Smooth muscle cell (in vitro differentiated cells): ENCODE data around the gene B4GALNT4. TPM values are rescaled to one million over a fixed set of nuclear protein-coding genes. Genes with fewer than 3 reads are reported as not detected.
"Not testable (repeated sequence)": the region's sequence is repeated elsewhere in the genome, so short reads cannot be mapped to it uniquely, and the experiment has no call there.

Experiments used
- DNase-seq: peaks from one replicate; lab custom pipeline; 2025; ENCODE audit not compliant: unreplicated experiment; lab: John Stamatoyannopoulos, UW
- H2AFZ ChIP-seq: fragments of 200-600 bp; sonication (generic); 2 replicates; pipeline ENCODE4 v1.6.0; 2016; ENCODE audit warnings: antibody characterized with exemption, low read depth, mild to moderate bottlenecking
- H3F3A ChIP-seq: fragments of 200-600 bp; sonication (generic); 2 replicates; pipeline ENCODE4 v1.6.0; 2017; ENCODE audit warnings: antibody characterized with exemption, low read depth
- H3K27ac ChIP-seq: fragments of 200-600 bp; sonication (generic); 2 replicates; pipeline ENCODE4 v1.5.1; 2016; ENCODE audit warnings: low read depth, mild to moderate bottlenecking
- H3K27me3 ChIP-seq: fragments of 200-600 bp; sonication (generic); 2 replicates; pipeline ENCODE4 v1.6.1; 2016; ENCODE audit warnings: low read depth, mild to moderate bottlenecking
- H3K36me3 ChIP-seq: fragments of 200-600 bp; sonication (generic); 2 replicates; pipeline ENCODE4 v1.5.1; 2016; ENCODE audit warnings: low read depth
- H3K4me1 ChIP-seq: fragments of 200-600 bp; sonication (generic); 2 replicates; pipeline ENCODE4 v1.5.1; 2016; ENCODE audit warnings: low read depth
- H3K4me2 ChIP-seq: fragments of 200-600 bp; sonication (generic); 2 replicates; pipeline ENCODE4 v1.6.0; 2016; ENCODE audit warnings: mild to moderate bottlenecking
- H3K4me3 ChIP-seq: fragments of 200-600 bp; sonication (generic); 2 replicates; pipeline ENCODE4 v1.5.1; 2016; ENCODE audit warnings: mild to moderate bottlenecking
- H3K79me2 ChIP-seq: fragments of 200-600 bp; sonication (generic); 2 replicates; pipeline ENCODE4 v1.6.0; 2016; ENCODE audit warnings: low read depth, mild to moderate bottlenecking
- H3K9ac ChIP-seq: fragments of 200-600 bp; sonication (generic); 2 replicates; pipeline ENCODE4 v1.6.0; 2016; ENCODE audit warnings: low read depth
- H3K9me3 ChIP-seq: fragments of 200-600 bp; sonication (generic); replicated peaks from 2 replicates; pipeline ENCODE4 v1.5.1; 2016; ENCODE audit warnings: low read depth
- H4K20me1 ChIP-seq: fragments of 200-600 bp; sonication (generic); 2 replicates; pipeline ENCODE4 v1.6.0; 2016; ENCODE audit warnings: low read depth
- CTCF ChIP-seq: fragments of 200-600 bp; sonication (generic); IDR thresholded peaks from 2 replicates; pipeline ENCODE4 v1.5.1; 2017; ENCODE audit warnings: borderline replicate concordance, mild to moderate bottlenecking, antibody characterized with exemption; ENCODE audit not compliant: insufficient read depth, poor library complexity, severe bottlenecking
- WGBS: methylation state at CpG from one replicate; pipeline ENCODE4 v1.1.7; 2016; ENCODE audit warnings: low lambda C conversion rate; 5-methylcytosine and 5-hydroxymethylcytosine counted together
- polyA plus RNA-seq: library from polyadenylated mRNA; unstranded; fragments of >200 nt; fragmentation: Nextera tagmentation; extraction: Ambion mirVana; gene quantifications from 2 replicates; pipeline ENCODE4 v1.2.1, GENCODE V29; 2016
- total RNA-seq: library from RNA; depleted of rRNA; stranded (reverse); fragments of >200 nt; gene quantifications from 2 replicates; pipeline ENCODE4 v1.2.3, GENCODE V29; 2014

The B4GALNT4 gene
- total and polyA plus RNA-seq, 2 experiments from 2014 or later: 21.9 to 45.8 TPM

- H3K4me2 ChIP-seq: no peak overlapping the region
- 93% methylated on average over 15 of the region's 15 CpGs for WGBS
- no peaks in the 10 kb centered on the region for H3K79me2 ChIP-seq
- H3K36me3 ChIP-seq: no peaks in the 10 kb centered on the region
- no peaks in the 10 kb centered on the region for H3K4me1 ChIP-seq
- H3K27ac ChIP-seq: no peak overlapping the region
- no peaks in the 10 kb centered on the region for H3F3A ChIP-seq
- no peak overlapping the region for H2AFZ ChIP-seq
- H3K27me3 ChIP-seq: no peaks in the 10 kb centered on the region
- DNase-seq: no peak
- no peak for TF ChIP-seq CTCF
- no peak overlapping the region for H3K9ac ChIP-seq
- H3K4me3 ChIP-seq: no peak overlapping the region
- no peaks in the 10 kb centered on the region for H3K9me3 ChIP-seq
- H4K20me1 ChIP-seq: no peaks in the 10 kb centered on the region
These were observed 39.1 kb downstream of the B4GALNT4 start for GRCh38 chr11:408154-409007.

GRCh38 chr11:409008-409599, 39.8 kb downstream of the B4GALNT4 start:
- 89% methylated on average over 7 of the region's 7 CpGs for whole genome bisulfite sequencing

DNA sequence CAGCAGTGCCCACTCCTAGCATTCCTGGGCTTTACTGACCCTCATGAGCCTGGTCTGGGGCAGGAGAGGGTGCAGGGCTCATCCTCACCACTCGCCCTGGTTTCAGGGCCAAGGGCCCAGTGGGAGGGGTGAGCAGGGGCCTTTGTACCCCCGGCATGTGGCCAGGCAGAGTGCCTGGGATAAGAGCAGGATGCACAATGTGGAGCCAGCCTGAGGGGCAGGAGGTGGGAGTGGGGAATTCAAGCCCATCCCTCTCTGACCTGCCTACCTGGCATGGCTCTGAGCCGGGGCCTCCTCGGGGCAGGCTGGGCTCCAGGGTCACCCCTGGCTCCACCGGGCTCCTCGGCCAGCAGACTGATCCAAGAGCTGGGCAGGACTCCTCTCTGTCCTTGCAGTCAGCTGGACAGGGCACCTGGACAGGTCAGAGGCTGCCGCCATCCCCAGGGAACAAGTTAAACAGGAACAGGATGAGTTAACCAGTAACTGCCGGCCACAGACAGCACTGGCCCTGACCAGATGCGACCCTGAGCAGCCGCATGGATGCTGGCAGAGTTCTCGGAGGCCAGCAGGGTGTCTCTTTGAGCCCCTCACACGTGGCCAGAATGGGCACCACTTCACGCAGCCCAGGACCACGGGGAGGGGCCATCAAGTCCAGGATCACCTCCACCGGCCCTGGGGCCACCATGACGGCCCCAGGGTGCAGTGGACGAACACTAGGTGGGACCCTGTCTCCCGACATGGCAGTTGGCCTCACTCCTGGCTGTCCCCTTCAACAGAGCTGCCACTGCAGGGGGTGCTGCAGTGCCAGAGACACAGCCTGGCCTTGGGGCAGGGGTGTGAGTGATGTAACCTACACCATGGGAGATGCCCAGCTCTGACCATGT, 40.5 kb downstream of the B4GALNT4 start:
- DNase-seq: no peak
- Histone ChIP-seq H3F3A (no peaks in the 10 kb centered on the region), H4K20me1 (no peaks in the 10 kb centered on the region), H3K79me2 (no peaks in the 10 kb centered on the region), H2AFZ (no peak overlapping the region), H3K27me3 (no peaks in the 10 kb centered on the region), H3K4me3 (no peak overlapping the region), H3K9me3 (no peaks in the 10 kb centered on the region), H3K36me3 (no peaks in the 10 kb centered on the region), H3K4me2 (no peak overlapping the region), H3K27ac (no peak overlapping the region), H3K4me1 (no peaks in the 10 kb centered on the region), H3K9ac (no peak overlapping the region)
- no peak for TF ChIP-seq CTCF
- 77% methylated on average over 18 of the region's 18 CpGs for whole genome bisulfite sequencing

More at GRCh38 chr11:409008-409599, 39.8 kb downstream of the B4GALNT4 start:
- H3K36me3 ChIP-seq: no peaks in the 10 kb centered on the region
- DNase-seq: no peak
- H3F3A ChIP-seq: no peaks in the 10 kb centered on the region
- no peak overlapping the region for H3K9ac ChIP-seq
- no peak overlapping the region for H2AFZ ChIP-seq
- no peak for TF ChIP-seq CTCF
- no peaks in the 10 kb centered on the region for H3K9me3 ChIP-seq
- H4K20me1 ChIP-seq: no peaks in the 10 kb centered on the region
- H3K4me3 ChIP-seq: no peak overlapping the region
- H3K27me3 ChIP-seq: no peaks in the 10 kb centered on the region
- no peaks in the 10 kb centered on the region for H3K79me2 ChIP-seq
- H3K27ac ChIP-seq: no peak overlapping the region
- H3K4me1 ChIP-seq: no peaks in the 10 kb centered on the region
- no peak overlapping the region for H3K4me2 ChIP-seq

DNA sequence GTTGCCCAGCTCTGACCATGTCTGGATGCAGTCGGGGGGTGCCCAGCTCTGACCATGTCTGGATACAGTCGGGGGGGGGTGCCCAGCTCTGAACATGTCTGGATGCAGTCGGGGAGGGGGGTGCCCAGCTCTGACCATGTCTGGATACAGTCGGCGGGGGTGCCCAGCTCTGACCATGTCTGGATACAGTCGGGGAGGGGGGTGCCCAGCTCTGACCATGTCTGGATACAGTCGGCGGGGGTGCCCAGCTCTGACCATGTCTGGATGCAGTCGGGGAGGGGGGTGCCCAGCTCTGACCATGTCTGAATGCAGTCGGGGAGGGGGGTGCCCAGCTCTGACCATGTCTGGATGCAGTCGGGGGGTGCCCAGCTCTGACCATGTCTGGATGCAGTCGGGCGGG, 41.4 kb downstream of the B4GALNT4 start:
- not testable (repeated sequence) for H3K9me3 ChIP-seq, H3K36me3 ChIP-seq, H2AFZ ChIP-seq, H3K27me3 ChIP-seq, DNase-seq, H3K4me2 ChIP-seq, H4K20me1 ChIP-seq, H3K4me3 ChIP-seq, H3K4me1 ChIP-seq, H3K9ac ChIP-seq, H3K27ac ChIP-seq, H3K79me2 ChIP-seq, H3F3A ChIP-seq
- 98% methylated on average over 7 of the region's 13 CpGs for WGBS

DNA sequence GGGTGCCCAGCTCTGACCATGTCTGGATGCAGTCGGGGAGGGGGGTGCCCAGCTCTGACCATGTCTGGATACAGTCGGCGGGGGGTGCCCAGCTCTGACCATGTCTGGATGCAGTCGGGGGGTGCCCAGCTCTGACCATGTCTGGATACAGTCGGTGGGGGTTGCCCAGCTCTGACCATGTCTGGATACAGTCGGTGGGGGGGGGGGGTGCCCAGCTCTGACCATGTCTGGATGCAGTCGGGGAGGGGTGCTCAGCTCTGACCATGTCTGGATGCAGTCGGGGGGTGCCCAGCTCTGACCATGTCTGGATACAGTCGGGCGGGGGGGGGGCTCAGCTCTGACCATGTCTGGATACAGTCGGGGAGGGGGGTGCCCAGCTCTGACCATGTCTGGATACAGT, 42.2 kb downstream of the B4GALNT4 start:
- H3K27me3 ChIP-seq, H3K4me3 ChIP-seq: not testable (repeated sequence)
- 90% methylated on average over 5 of the region's 11 CpGs for WGBS

More for the DNA sequence above, 42.2 kb downstream of the B4GALNT4 start:
- H3K9me3 ChIP-seq, H3K36me3 ChIP-seq, H3K27ac ChIP-seq, H3K79me2 ChIP-seq, H3K4me1 ChIP-seq, H2AFZ ChIP-seq, H3F3A ChIP-seq, DNase-seq, H3K4me2 ChIP-seq, H3K9ac ChIP-seq, H4K20me1 ChIP-seq: not testable (repeated sequence)
